H1 (cell line): ENCODE data around the gene GJD3. TPM values are rescaled to one million over a fixed set of nuclear protein-coding genes. Genes with fewer than 3 reads are reported as not detected.

Source experiments
- GABPA ChIP-seq: IDR thresholded peaks from 2 replicates; pipeline ENCODE4 v1.6.1; 2011; ENCODE audit warnings: mild to moderate bottlenecking, low read length, moderate library complexity, borderline replicate concordance; ENCODE audit not compliant: insufficient read depth
- NANOG ChIP-seq: IDR thresholded peaks from 2 replicates; pipeline ENCODE4 v1.6.1; 2011; ENCODE audit warnings: low read length, low read depth, mild to moderate bottlenecking, inconsistent platforms; ENCODE audit not compliant: insufficient read depth, poor library complexity, severe bottlenecking
- PHF8 ChIP-seq: fragments of 200-600 bp; sonication (generic); conservative IDR thresholded peaks from 2 replicates; pipeline ENCODE4 v1.7.1; 2012; ENCODE audit warnings: low read depth, mild to moderate bottlenecking, inconsistent platforms, low read length, moderate library complexity
- polyA plus RNA-seq, 7 experiments: library from polyadenylated mRNA; depleted of rRNA in 3 of 7; stranded (reverse) in 5 of 7; unstranded in 2 of 7; fragments of >200 nt in 5 of 7; fragments of 200-250 nt in 2 of 7; gene quantifications; 1 replicate in 5 of 7; 2 replicates in 1 of 7; 4 replicates in 1 of 7; pipeline versions ENCODE4 v1.2.1 to v1.2.3, GENCODE V29; 2011 to 2013; ENCODE audit warnings: missing spikeins in 2 of 7, mixed read lengths in 2 of 7
- small RNA-seq: library from polyadenylated mRNA; stranded (forward); fragments of <200 nt; extraction: miRNeasy Mini kit (QIAGEN cat#:217004); gene quantifications from one replicate; pipeline ENCODE3, GENCODE V24; 2013; ENCODE audit not compliant: insufficient read depth
- total RNA-seq: library from RNA; stranded (reverse); fragmentation: NEBNext Ultra II Directional; extraction: Animal tissue kit (Norgen Biotek cat#: 25700); gene quantifications from 2 replicates; pipeline ENCODE4 v1.2.1, GENCODE V29; 2021
- TF ChIP-seq, protein P1 (sequence below), 3 experiments: IDR thresholded peaks; 1 replicate in 2 of 3; 2 replicates in 1 of 3; pipeline versions ENCODE4 v1.5.1 to v1.6.1; 2011; ENCODE audit warnings: low read length in 3 of 3, mild to moderate bottlenecking in 3 of 3, inconsistent platforms in 2 of 3, low read depth in 1 of 3, moderate library complexity in 1 of 3; ENCODE audit not compliant: insufficient read depth in 1 of 3; ENCODE audit errors: control extremely low read depth in 1 of 3

GJD3 gene
- total and polyA plus RNA-seq, 2 of the 8 experiments (the other 6 are each of a cell fraction or from before 2014, with no cell fraction given): 0.53 to 1.9 TPM

DNA sequence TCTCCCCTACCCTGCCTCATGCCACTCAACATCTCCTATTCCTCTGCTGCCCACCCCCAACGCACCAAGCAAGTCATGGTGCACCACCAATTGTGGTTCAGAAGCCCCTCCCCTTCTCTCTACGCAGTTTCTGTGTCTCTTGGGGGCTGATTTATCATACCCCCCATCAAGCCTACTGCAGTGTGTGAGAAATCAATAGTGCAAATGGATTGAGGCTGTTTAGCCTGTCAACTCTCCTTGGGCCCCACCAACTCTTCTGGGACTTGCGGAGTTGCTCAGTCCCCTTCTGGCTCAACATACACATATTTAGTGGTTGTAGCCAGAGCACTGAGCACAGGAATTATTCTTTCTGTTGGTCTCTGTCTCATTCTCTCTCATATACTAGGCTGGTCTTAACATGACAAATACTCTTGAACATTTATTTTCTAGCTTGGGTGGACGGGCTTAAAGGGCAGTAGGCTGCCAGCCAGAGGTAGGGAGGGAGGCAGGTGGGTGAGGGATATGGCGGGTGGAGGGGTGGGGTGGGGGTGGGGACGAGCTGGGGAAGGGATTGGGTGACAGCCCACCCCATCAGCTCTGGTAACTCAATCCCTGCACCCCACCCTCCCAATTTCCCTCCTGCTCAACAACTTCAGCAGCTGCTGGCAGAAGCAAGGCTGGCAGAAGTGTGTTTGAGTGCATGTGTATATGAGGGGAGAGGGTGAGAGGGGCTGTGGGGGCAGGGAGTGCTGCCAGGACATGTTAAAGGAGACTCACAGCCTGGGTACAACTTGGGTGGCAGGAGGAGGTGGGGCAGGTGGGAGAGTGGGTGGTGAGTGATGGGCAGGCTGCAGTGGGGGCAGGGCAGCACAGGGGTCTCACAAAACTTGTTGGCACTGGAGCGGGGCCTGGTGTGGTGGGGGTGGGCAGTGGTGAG is 50.6 kb downstream of the GJD3 start (continued):
- TF ChIP-seq PHF8: no peak
- no peak for TF ChIP-seq GABPA
- TF ChIP-seq, protein P1, sequence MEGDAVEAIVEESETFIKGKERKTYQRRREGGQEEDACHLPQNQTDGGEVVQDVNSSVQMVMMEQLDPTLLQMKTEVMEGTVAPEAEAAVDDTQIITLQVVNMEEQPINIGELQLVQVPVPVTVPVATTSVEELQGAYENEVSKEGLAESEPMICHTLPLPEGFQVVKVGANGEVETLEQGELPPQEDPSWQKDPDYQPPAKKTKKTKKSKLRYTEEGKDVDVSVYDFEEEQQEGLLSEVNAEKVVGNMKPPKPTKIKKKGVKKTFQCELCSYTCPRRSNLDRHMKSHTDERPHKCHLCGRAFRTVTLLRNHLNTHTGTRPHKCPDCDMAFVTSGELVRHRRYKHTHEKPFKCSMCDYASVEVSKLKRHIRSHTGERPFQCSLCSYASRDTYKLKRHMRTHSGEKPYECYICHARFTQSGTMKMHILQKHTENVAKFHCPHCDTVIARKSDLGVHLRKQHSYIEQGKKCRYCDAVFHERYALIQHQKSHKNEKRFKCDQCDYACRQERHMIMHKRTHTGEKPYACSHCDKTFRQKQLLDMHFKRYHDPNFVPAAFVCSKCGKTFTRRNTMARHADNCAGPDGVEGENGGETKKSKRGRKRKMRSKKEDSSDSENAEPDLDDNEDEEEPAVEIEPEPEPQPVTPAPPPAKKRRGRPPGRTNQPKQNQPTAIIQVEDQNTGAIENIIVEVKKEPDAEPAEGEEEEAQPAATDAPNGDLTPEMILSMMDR (IDR thresholded peaks at IDR 0.05; ENCODE audit: control extremely low read depth in 1 of 3, insufficient read depth in 1 of 3, low read depth in 1 of 3, low read length in 3 of 3): no peak
- TF ChIP-seq NANOG: no peak

Small RNA genes within 50 kb of the gene (small RNA-seq; reads per million reads assigned to genes)
- gene RF00019 (not detected), gene RNA5SP441 (not detected)

Other genes starting within 250 kb of the GJD3 start
- 66.5 and 69.2 TPM in 2 replicates for gene MSL1, start 242.8 kb downstream of the GJD3 start, total RNA-seq
- 18.2 and 24.1 TPM in 2 replicates for gene MSL1, start 242.8 kb downstream of the GJD3 start, polyA plus RNA-seq (2011; rRNA removed)
- 114 and 116 TPM in 2 replicates for gene CASC3, start 224.2 kb downstream of the GJD3 start, total RNA-seq
- gene CASC3, start 224.2 kb downstream of the GJD3 start, polyA plus RNA-seq (2011; rRNA removed): 80.2 and 85.7 TPM in 2 replicates
- 18.1 and 20.2 TPM in 2 replicates for gene RAPGEFL1, start 187.3 kb downstream of the GJD3 start, total RNA-seq
- gene RAPGEFL1, start 187.3 kb downstream of the GJD3 start, polyA plus RNA-seq (2011; rRNA removed): 20.0 and 25.0 TPM in 2 replicates
- 21.1 and 25.3 TPM in 2 replicates for gene WIPF2, start 145.4 kb downstream of the GJD3 start, total RNA-seq
- gene WIPF2, start 145.4 kb downstream of the GJD3 start, polyA plus RNA-seq (2011; rRNA removed): 6.9 and 9.2 TPM in 2 replicates
- 139 and 140 TPM in 2 replicates for gene CDC6, start 76.9 kb downstream of the GJD3 start, total RNA-seq
- gene CDC6, start 76.9 kb downstream of the GJD3 start, polyA plus RNA-seq (2011; rRNA removed): 38.0 and 50.5 TPM in 2 replicates
- 13.4 and 16.5 TPM in 2 replicates for gene RARA, start 55.6 kb downstream of the GJD3 start, total RNA-seq
- gene RARA, start 55.6 kb downstream of the GJD3 start, polyA plus RNA-seq (2011; rRNA removed): 4.4 and 7.8 TPM in 2 replicates
- gene TOP2A, start 53.2 kb upstream of the GJD3 start, total RNA-seq: 276 and 291 TPM in 2 replicates
- gene TOP2A, start 53.2 kb upstream of the GJD3 start, polyA plus RNA-seq (2011; rRNA removed): 40.6 and 83.1 TPM in 2 replicates
- 105 and 109 TPM in 2 replicates for gene IGFBP4, start 78.7 kb upstream of the GJD3 start, total RNA-seq
- 79.9 and 85.5 TPM in 2 replicates for gene IGFBP4, start 78.7 kb upstream of the GJD3 start, polyA plus RNA-seq (2011; rRNA removed)
- 0.20 and 0.80 TPM in 2 replicates for gene TNS4, start 136.9 kb upstream of the GJD3 start, total RNA-seq
- gene TNS4, start 136.9 kb upstream of the GJD3 start, polyA plus RNA-seq (2011; rRNA removed): 0.21 and 0.39 TPM in 2 replicates
- gene CCR7, start 200.7 kb upstream of the GJD3 start, total RNA-seq: 0.17 TPM in 1 of 2 replicates, not detected in the other
- 0.12 and 0.28 TPM in 2 replicates for gene CCR7, start 200.7 kb upstream of the GJD3 start, polyA plus RNA-seq (2011; rRNA removed)